PC-9 (cell line): Measurements from ENCODE around the gene PRDM2. TPM values are rescaled to one million over a fixed set of nuclear protein-coding genes. Genes with fewer than 3 reads are reported as not detected.
"Not testable (repeated sequence)": the region's sequence is repeated elsewhere in the genome, so short reads cannot be mapped to it uniquely, and the experiment has no call there.

ENCODE experiments used
- BruUV-seq: library from RNA; stranded (reverse); fragments of 400-500 nt; replicated peaks from 2 replicates; lab custom pipeline; 2021; lab: Mats Ljungman, UMichigan
- CTCF ChIA-PET: fragments of 300-600 bp; sonication (Branson Sonifier 250); formaldehyde crosslinking; loops from one replicate; lab custom pipeline; 2022; ENCODE audit warnings: antibody characterized with exemption; lab: Charles Lee
- POLR2A ChIA-PET: fragments of 300-600 bp; sonication (Branson Sonifier 250); formaldehyde crosslinking; loops from one replicate; lab custom pipeline; 2022; ENCODE audit warnings: antibody characterized with exemption; ENCODE audit not compliant: unreplicated experiment; lab: Charles Lee
- DNase-seq, 2 experiments: peaks; one replicate each; pipeline versions ENCODE4 v3.0.0 to v3.0.0-alpha.2; 2015 to 2022; ENCODE audit warnings: mixed read lengths in 1 of 2
- H2AFZ ChIP-seq: fragments of 200-600 bp; sonication (generic); 2 replicates; pipeline ENCODE4 v1.8.1; 2017; ENCODE audit warnings: antibody characterized with exemption
- H3F3A ChIP-seq: fragments of 200-600 bp; sonication (generic); 2 replicates; pipeline ENCODE4 v1.8.1; 2017; ENCODE audit warnings: antibody characterized with exemption, mild to moderate bottlenecking, low read depth; ENCODE audit not compliant: insufficient read depth
- H3K27ac ChIP-seq: fragments of 200-600 bp; sonication (generic); 2 replicates; pipeline ENCODE4 v1.6.1; 2016; ENCODE audit warnings: mixed run types
- H3K27me3 ChIP-seq: fragments of 200-600 bp; sonication (generic); 2 replicates; pipeline ENCODE4 v1.6.1; 2016; ENCODE audit warnings: low read depth, mixed run types; ENCODE audit not compliant: insufficient read depth
- H3K36me3 ChIP-seq: fragments of 200-600 bp; sonication (generic); 2 replicates; pipeline ENCODE4 v1.6.1; 2016; ENCODE audit warnings: low read depth, mixed run types
- H3K4me1 ChIP-seq: fragments of 200-600 bp; sonication (generic); replicated peaks from 2 replicates; pipeline ENCODE4 v1.6.1; 2016; ENCODE audit warnings: mixed run types; ENCODE audit not compliant: insufficient read depth
- H3K4me2 ChIP-seq: fragments of 200-600 bp; sonication (generic); 2 replicates; pipeline ENCODE4 v1.6.1; 2017; ENCODE audit warnings: mixed run types
- H3K4me3 ChIP-seq: fragments of 200-600 bp; sonication (generic); 2 replicates; pipeline ENCODE4 v1.6.1; 2016; ENCODE audit warnings: mixed run types
- H3K79me2 ChIP-seq: fragments of 200-600 bp; sonication (generic); 2 replicates; pipeline ENCODE4 v1.6.1; 2017; ENCODE audit warnings: low read depth, mixed run types
- H3K9me2 ChIP-seq: fragments of 200-600 bp; sonication (generic); 2 replicates; pipeline ENCODE4 v1.8.1; 2017; ENCODE audit warnings: mild to moderate bottlenecking; ENCODE audit not compliant: insufficient read depth
- H3K9me3 ChIP-seq: fragments of 200-600 bp; sonication (generic); 2 replicates; pipeline ENCODE4 v1.8.1; 2016; ENCODE audit warnings: low read depth; ENCODE audit not compliant: insufficient read depth
- H4K20me1 ChIP-seq: fragments of 200-600 bp; sonication (generic); 2 replicates; pipeline ENCODE4 v1.8.1; 2017; ENCODE audit not compliant: insufficient read depth
- EZH2 ChIP-seq: fragments of 200-600 bp; sonication (generic); IDR thresholded peaks from 2 replicates; pipeline ENCODE4 v1.8.0; 2017; ENCODE audit warnings: antibody characterized with exemption, low read depth
- intact Hi-C: fragments of 100-400 bp; cut with micrococcal nuclease; formaldehyde crosslinking; loops from one replicate; pipeline ENCODE4 v1.10.0; 2022; ENCODE audit not compliant: unreplicated experiment
- total RNA-seq: library from RNA; stranded (reverse); gene quantifications from 2 replicates; pipeline ENCODE4 v1.2.3, GENCODE V29; 2021
- TF ChIP-seq, protein P1 (sequence below): fragments of 200-600 bp; sonication (generic); conservative IDR thresholded peaks from 2 replicates; pipeline ENCODE4 v1.6.1; 2017; ENCODE audit warnings: mixed run types, antibody characterized with exemption, mild to moderate bottlenecking, moderate library complexity

PRDM2 gene
- total RNA-seq, 1 experiment from 2014 or later: 32.1 TPM

DNA sequence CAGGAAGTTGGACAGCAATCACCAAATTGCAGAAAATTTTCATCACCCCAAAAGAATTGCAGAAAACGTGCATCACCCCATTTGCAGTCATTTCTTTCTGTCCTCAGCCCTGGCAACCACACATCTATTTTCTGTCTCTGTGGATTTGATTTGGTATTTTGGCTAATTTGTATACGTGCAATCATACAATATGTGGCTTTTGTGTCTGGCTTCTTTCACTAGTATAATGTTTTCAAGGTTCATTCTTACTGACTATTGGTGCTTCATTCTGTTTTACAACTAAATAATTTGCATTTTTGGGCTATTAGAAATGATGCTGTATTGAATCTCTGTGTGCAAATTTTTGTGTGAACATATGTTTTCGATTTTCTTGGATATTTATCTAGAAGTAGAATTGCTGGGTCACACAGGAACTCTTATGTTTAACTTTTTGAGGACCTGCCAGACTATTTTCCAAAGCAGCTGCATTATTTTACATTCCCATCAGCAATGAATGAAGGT is 24.8 kb upstream of the PRDM2 start:
- Histone ChIP-seq H3K27me3 (no peaks in the 10 kb centered on the region; the same call in 1 of the 2 replicates), H4K20me1 (no peaks in the 10 kb centered on the region), H3K4me2 (no peak overlapping the region), H3K9me2 (no peaks in the 10 kb centered on the region), H3K4me1 (no peaks in the 10 kb centered on the region), H3K79me2 (no peaks in the 10 kb centered on the region), H3K27ac (no peak overlapping the region), H3F3A (no peaks in the 10 kb centered on the region), H3K4me3 (no peak overlapping the region), H2AFZ (no peak overlapping the region), H3K9me3 (no peaks in the 10 kb centered on the region), H3K36me3 (no peaks in the 10 kb centered on the region)
- intact Hi-C loops: no loop called here
- DNase-seq: no peak
- ChIA-PET CTCF (no interaction called here), POLR2A (no interaction called here)
- no peak for TF ChIP-seq EZH2
- TF ChIP-seq, protein P1, sequence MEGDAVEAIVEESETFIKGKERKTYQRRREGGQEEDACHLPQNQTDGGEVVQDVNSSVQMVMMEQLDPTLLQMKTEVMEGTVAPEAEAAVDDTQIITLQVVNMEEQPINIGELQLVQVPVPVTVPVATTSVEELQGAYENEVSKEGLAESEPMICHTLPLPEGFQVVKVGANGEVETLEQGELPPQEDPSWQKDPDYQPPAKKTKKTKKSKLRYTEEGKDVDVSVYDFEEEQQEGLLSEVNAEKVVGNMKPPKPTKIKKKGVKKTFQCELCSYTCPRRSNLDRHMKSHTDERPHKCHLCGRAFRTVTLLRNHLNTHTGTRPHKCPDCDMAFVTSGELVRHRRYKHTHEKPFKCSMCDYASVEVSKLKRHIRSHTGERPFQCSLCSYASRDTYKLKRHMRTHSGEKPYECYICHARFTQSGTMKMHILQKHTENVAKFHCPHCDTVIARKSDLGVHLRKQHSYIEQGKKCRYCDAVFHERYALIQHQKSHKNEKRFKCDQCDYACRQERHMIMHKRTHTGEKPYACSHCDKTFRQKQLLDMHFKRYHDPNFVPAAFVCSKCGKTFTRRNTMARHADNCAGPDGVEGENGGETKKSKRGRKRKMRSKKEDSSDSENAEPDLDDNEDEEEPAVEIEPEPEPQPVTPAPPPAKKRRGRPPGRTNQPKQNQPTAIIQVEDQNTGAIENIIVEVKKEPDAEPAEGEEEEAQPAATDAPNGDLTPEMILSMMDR: no peak
- BruUV-seq: no TSS peak

DNA sequence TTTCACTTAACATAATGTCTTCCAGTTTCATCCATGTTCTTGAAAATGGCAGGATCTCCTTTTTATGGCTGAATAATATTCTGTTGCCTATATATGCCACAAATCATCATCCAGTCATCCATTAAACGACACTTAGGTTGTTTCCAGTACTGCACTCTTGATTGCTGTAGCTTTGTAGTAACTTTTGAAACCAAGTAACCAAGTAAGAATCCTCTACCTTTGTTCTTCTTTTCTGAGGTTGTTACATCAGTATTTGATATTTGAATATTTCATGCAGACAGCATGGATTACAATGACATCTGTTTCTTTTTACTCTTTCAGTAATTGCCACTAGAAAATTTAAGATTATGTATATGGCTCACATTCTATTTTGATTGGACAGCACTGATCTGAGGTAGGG is 22.1 kb upstream of the PRDM2 start:
- no peak for DNase-seq
- Histone ChIP-seq H3K9me2 (no peaks in the 10 kb centered on the region), H3K36me3 (no peaks in the 10 kb centered on the region), H3K79me2 (no peaks in the 10 kb centered on the region), H3K4me2 (no peak overlapping the region), H3K4me3 (no peak overlapping the region), H2AFZ (no peak overlapping the region), H3K9me3 (no peaks in the 10 kb centered on the region), H3K27ac (no peak overlapping the region), H4K20me1 (no peaks in the 10 kb centered on the region), H3K27me3 (no peaks in the 10 kb centered on the region), H3F3A (no peaks in the 10 kb centered on the region), H3K4me1 (no peaks in the 10 kb centered on the region)
- POLR2A ChIA-PET: no interaction called here
- intact Hi-C loops: no loop called here
- BruUV-seq: no TSS peak
- CTCF ChIA-PET: no interaction called here
- TF ChIP-seq, protein P1: no peak
- no peak for TF ChIP-seq EZH2

DNA sequence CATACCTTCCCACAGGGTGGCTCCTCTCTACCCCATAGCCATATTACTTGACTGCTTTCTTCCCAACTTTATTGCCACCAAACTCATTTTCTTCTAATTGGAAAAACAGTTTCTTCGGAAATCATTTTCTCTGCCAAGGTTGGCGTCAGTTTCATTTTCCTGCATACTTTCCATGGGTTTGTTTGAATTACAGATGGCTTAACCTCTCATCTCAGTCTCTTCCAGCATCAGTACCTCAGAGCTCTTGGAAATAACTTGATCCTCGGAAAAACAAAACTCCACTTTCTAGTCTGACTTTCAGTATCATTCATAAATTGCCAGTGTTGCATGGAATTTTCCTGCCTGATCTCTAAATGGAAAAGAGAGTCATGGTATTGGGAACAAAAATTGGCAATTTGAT is 20.3 kb upstream of the PRDM2 start:
- H3K79me2 ChIP-seq: no peaks in the 10 kb centered on the region
- no peaks in the 10 kb centered on the region for H3K4me1 ChIP-seq
- ChIA-PET CTCF (no interaction called here), POLR2A (no interaction called here)
- no peaks in the 10 kb centered on the region for H3K9me2 ChIP-seq
- no peak overlapping the region for H3K4me2 ChIP-seq
- no peak overlapping the region for H2AFZ ChIP-seq
- DNase-seq: no peak
- H3K36me3 ChIP-seq: no peaks in the 10 kb centered on the region
- intact Hi-C loops: no loop called here
- no TSS peak for BruUV-seq
- no peaks in the 10 kb centered on the region for H3K9me3 ChIP-seq
- H3K4me3 ChIP-seq: no peak overlapping the region
- no peaks in the 10 kb centered on the region for H3K27me3 ChIP-seq
- TF ChIP-seq EZH2: no peak
- TF ChIP-seq, protein P1: no peak
- H4K20me1 ChIP-seq: no peaks in the 10 kb centered on the region
- no peaks in the 10 kb centered on the region for H3F3A ChIP-seq
- H3K27ac ChIP-seq: no peak overlapping the region

DNA sequence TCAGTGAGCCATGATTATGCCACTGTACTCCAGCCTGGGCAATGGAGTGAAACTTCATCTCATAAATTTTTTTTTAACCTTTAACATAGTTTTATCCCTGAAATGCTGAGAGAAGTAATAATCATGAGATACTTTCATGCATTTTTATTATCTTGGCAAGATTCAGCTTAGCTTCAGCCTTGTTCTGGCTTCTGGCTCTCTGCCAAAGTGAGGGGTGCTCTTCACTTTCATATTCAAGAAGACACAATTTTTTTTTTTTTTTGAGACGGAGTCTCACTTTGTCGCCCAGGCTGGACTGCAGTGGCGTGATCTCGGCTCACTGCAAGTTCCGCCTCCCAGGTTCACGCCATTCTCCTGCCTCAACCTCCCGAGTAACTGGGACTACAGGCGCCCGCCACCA is 19.4 kb upstream of the PRDM2 start:
- CTCF ChIA-PET, POLR2A ChIA-PET, H2AFZ ChIP-seq, H3F3A ChIP-seq, H3K27ac ChIP-seq, H3K4me2 ChIP-seq, intact Hi-C loops, H3K4me3 ChIP-seq, BruUV-seq, H4K20me1 ChIP-seq, H3K9me2 ChIP-seq, H3K36me3 ChIP-seq, H3K9me3 ChIP-seq, H3K27me3 ChIP-seq, DNase-seq, H3K4me1 ChIP-seq, H3K79me2 ChIP-seq: not testable (repeated sequence)
